Cardiac muscle cell (in vitro differentiated cells and primary cell): ENCODE measurements around the gene CFAP300. TPM values are rescaled to one million over a fixed set of nuclear protein-coding genes. Genes with fewer than 3 reads are reported as not detected.
A peak's percentile ranks its signal among the peaks of the same experiment; 100 is the strongest.

Source experiments
- DNase-seq, 2 donors: peaks; one replicate each; pipeline versions ENCODE4 v3.0.0 to v3.0.0-alpha.2; 2010 to 2017; ENCODE audit warnings: low read depth in 1 of 2, low spot score in 1 of 2
- H3K27ac ChIP-seq: fragments of 200-600 bp; sonication (generic); 2 replicates; pipeline ENCODE4 v1.5.1; 2016
- H3K27me3 ChIP-seq: fragments of 200-600 bp; sonication (generic); 2 replicates; pipeline ENCODE4 v1.6.0; 2016; ENCODE audit warnings: control low read depth
- H3K36me3 ChIP-seq: fragments of 200-600 bp; sonication (generic); 2 replicates; pipeline ENCODE4 v1.5.1; 2016; ENCODE audit warnings: control low read depth
- H3K4me1 ChIP-seq: fragments of 200-600 bp; sonication (generic); 2 replicates; pipeline ENCODE4 v1.8.1; 2017; ENCODE audit warnings: low read depth, mild to moderate bottlenecking, mixed run types
- H3K4me3 ChIP-seq: fragments of 200-600 bp; sonication (generic); 2 replicates; pipeline ENCODE4 v1.5.1; 2016; ENCODE audit warnings: mild to moderate bottlenecking
- H3K9me3 ChIP-seq: fragments of 200-600 bp; sonication (generic); 2 replicates; pipeline ENCODE4 v1.5.1; 2017; ENCODE audit warnings: low read depth, mild to moderate bottlenecking, control low read depth
- polyA plus RNA-seq: library from polyadenylated mRNA; unstranded; fragments of >200 nt; fragmentation: Nextera tagmentation; extraction: Ambion mirVana; gene quantifications from 2 replicates; pipeline ENCODE4 v1.2.1, GENCODE V29; 2016
- total RNA-seq: library from RNA; depleted of rRNA; stranded (reverse); fragments of >200 nt; gene quantifications from 2 replicates; pipeline ENCODE4 v1.2.3, GENCODE V29; 2016
- TF ChIP-seq, protein P1 (sequence below): IDR thresholded peaks from 2 replicates; pipeline ENCODE4 v1.5.1; 2012; ENCODE audit warnings: low read depth, mild to moderate bottlenecking, low read length

The CFAP300 gene
- total and polyA plus RNA-seq, 2 experiments from 2014 or later, result 2.9 to 3.1 TPM

DNA sequence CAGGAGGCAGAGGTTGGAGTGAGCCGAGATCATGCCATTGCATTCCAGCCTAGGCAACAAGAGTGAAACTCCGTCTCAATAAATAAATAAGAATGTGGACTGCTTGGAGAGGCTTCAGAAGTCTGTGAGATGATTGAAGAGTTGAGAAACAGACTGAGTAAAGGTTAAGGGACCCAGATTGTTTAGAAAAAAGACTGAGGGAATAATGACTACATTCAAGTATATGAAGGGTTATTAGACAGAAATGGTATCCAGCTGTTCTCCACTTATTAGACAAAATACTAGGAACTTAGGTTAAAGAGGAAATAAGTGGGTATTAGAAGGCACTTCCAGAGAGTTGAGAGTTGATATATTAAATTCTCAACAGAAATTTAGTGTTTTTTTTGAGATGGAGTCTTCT lies 52.5 kb downstream of the CFAP300 start:
- H3K4me1 ChIP-seq, result no peaks in the 10 kb centered on the region
- no peak overlapping the region for H3K4me3 ChIP-seq
- no peak for DNase-seq
- H3K27me3 ChIP-seq, result no peaks in the 10 kb centered on the region
- H3K27ac ChIP-seq, result no peak overlapping the region
- no peaks in the 10 kb centered on the region for H3K9me3 ChIP-seq
- TF ChIP-seq, protein P1, sequence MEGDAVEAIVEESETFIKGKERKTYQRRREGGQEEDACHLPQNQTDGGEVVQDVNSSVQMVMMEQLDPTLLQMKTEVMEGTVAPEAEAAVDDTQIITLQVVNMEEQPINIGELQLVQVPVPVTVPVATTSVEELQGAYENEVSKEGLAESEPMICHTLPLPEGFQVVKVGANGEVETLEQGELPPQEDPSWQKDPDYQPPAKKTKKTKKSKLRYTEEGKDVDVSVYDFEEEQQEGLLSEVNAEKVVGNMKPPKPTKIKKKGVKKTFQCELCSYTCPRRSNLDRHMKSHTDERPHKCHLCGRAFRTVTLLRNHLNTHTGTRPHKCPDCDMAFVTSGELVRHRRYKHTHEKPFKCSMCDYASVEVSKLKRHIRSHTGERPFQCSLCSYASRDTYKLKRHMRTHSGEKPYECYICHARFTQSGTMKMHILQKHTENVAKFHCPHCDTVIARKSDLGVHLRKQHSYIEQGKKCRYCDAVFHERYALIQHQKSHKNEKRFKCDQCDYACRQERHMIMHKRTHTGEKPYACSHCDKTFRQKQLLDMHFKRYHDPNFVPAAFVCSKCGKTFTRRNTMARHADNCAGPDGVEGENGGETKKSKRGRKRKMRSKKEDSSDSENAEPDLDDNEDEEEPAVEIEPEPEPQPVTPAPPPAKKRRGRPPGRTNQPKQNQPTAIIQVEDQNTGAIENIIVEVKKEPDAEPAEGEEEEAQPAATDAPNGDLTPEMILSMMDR, result no peak
- H3K36me3 ChIP-seq, result no peaks in the 10 kb centered on the region

GRCh38 chr11:102108734-102109440 lies 61.6 kb downstream of the CFAP300 start:
- Histone ChIP-seq H3K27ac (peak overlapping the region; percentile 98), H3K9me3 (no peaks in the 10 kb centered on the region), H3K4me1 (peaks cover 15% of the 10 kb centered on the region), H3K36me3 (no peaks in the 10 kb centered on the region), H3K4me3 (peak overlapping the region; percentile 98), H3K27me3 (no peaks in the 10 kb centered on the region)
- TF ChIP-seq, protein P1, result no peak
- no peak for DNase-seq

DNA sequence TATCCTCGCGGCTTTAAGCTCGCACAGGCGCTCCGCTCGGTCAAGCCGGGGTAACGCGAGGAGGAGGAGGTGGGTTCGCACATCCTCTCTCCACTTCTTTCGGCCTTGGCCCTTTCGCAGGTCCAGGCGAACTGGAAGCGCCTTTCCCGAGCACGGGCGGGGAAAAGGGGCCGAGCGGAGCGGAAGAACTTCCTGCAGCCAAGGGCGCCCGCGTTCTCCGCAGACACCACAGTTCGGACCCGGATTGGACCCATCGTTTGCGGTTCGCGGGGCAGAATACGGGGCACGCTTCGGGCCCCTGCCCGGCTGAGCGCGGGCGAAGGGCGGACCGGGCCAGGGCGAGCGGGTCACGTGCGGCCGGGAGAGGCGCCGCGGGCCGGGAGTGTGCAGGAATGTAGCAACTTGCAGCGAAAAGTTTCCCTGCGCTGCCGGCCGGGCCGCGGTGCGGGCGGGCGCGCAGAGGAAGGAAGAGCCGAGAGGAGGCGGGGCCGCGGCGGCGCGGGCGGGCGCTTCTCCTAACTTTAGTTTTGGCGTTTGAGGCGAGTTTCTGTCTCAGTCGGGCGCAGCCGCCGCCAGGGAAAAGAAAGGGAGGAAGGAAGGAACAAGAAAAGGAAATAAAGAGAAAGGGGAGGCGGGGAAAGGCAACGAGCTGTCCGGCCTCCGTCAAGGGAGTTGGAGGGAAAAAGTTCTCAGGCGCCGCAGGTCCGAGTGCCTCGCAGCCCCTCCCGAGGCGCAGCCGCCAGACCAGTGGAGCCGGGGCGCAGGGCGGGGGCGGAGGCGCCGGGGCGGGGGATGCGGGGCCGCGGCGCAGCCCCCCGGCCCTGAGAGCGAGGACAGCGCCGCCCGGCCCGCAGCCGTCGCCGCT lies 62.9 kb downstream of the CFAP300 start, which contains the start of gene YAP1:
Gene YAP1 (plus strand): TSS at position 552 of the 865 bp plus-strand sequence. CDS start 402 bp downstream, outside the sequence.
- peak within 1 kb of the TSS; percentile 98 for H3K27ac ChIP-seq
- peaks cover 27% of the 10 kb centered on the region for H3K4me1 ChIP-seq
- H3K4me3 ChIP-seq, result peak within 1 kb of the TSS; percentile 98
- no peaks in the 10 kb centered on the region for H3K27me3 ChIP-seq
- TF ChIP-seq, protein P1, result no peak
- H3K36me3 ChIP-seq, result peaks cover 3% of the 10 kb centered on the region
- peak; percentile 93 to 97 for DNase-seq
- H3K9me3 ChIP-seq, result no peaks in the 10 kb centered on the region

GRCh38 chr11:102110761-102111010 lies 63.4 kb downstream of the CFAP300 start:
- peaks cover 32% of the 10 kb centered on the region for H3K4me1 ChIP-seq

GRCh38 chr11:102111011-102111786 lies 64.0 kb downstream of the CFAP300 start:
- TF ChIP-seq, protein P1, result peak; percentile 10
- peak; percentile 94 to 96 for DNase-seq

More at GRCh38 chr11:102110761-102111010, 63.4 kb downstream of the CFAP300 start:
- Histone ChIP-seq H3K27me3 (no peaks in the 10 kb centered on the region), H3K9me3 (no peaks in the 10 kb centered on the region), H3K36me3 (peaks cover 3% of the 10 kb centered on the region), H3K27ac (peak overlapping the region; percentile 98), H3K4me3 (peak overlapping the region; percentile 98)
- no peak for DNase-seq
- TF ChIP-seq, protein P1, result no peak

More at GRCh38 chr11:102111011-102111786, 64.0 kb downstream of the CFAP300 start:
- peak overlapping the region; percentile 98 for H3K27ac ChIP-seq
- H3K4me3 ChIP-seq, result peak overlapping the region; percentile 98
- no peaks in the 10 kb centered on the region for H3K27me3 ChIP-seq
- H3K36me3 ChIP-seq, result peaks cover 3% of the 10 kb centered on the region
- H3K4me1 ChIP-seq, result peaks cover 38% of the 10 kb centered on the region
- H3K9me3 ChIP-seq, result no peaks in the 10 kb centered on the region
